Renal cortex interstitium (tissue), 11 donors: ENCODE data around the gene TRERF1. TPM values are rescaled to one million over a fixed set of nuclear protein-coding genes. Genes with fewer than 3 reads are reported as not detected.
"Not testable (repeated sequence)": the region's sequence is repeated elsewhere in the genome, so short reads cannot be mapped to it uniquely, and the experiment has no call there.

Source experiments
- DNase-seq, 11 donors: peaks; one replicate each; pipeline ENCODE4 v3.0.0-alpha.2; 2013; ENCODE audit warnings: low read depth in 9 of 11, low spot score in 4 of 11; ENCODE audit errors: extremely low read depth in 1 of 11
- polyA plus RNA-seq, 3 donors: library from polyadenylated mRNA; unstranded; fragments of 120-200 nt; gene quantifications; one replicate each; pipeline ENCODE4 v1.2.1, GENCODE V29; 2013; ENCODE audit not compliant: insufficient read length in 3 of 3

TRERF1 gene
- polyA plus RNA-seq, 3 donors: 14.9 to 16.4 (median 15.9) TPM

DNA sequence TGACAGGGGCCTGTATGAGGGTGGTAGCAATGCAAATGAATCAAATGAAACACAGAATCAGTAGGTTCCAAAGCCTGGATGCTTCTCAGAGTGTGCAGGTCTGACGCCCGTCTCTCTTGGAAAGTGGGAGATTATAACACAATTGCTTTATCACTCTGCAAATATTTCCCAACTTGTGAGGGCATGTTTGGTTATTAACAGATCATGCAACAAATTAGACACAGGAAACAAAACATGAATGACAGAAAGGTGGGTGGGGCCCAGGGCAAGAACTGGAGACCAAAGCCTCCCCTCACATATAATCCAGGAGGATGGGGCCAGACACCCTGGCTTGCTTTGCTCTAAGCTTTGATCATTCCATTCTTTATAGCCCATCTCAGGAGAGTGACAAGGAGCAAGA is 125.5 kb downstream of the TRERF1 start:
- no peak for DNase-seq

DNA sequence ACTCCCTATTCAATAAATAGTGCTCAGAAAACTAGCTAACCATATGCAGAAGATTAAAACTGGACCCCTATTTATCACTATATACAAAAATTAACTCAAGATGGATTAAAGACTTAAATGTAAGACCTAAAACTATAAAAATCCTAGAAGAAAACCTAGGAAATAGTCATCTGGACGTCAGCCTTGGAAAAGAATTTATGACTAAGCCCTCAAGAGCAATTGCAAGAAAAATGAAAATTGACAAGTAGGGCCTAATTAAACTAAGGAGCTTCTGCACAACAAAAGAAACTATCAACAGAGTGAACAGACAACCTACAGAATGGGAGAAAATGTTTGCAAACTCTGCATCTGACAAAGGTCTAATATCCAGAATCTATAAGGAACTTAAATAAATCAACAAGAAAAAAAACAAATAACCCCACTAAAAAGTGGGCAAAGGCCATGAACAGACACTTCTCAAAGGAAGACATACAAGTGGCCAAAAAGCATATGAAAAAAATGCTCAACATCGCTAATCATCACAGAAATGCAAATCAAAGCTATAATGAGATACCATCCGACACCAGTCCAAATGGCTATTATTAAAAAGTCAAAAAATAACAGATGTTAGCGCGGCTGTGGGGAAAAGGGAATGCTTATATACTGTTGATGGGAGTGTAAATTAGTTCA is 126.9 kb downstream of the TRERF1 start:
- not testable (repeated sequence) for DNase-seq

DNA sequence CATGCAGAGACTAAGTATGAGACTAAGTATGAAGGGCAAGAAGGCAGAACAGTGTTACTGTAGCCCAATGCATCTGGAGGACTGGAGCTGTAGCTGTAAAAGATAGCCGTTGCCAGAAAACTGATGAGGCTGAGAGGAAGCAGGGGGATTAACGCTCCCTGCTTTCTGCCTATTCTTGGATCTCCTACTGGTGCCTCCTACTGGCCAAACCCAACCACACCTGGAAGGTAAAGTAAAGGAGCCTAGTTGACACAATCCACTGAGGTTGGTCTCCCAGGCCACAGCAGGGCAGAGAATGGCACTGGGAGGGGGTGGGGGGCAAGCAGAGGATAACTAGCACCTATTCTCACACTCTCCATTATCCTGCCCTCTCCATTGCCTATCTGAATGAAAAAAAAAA is 129.1 kb downstream of the TRERF1 start:
- no peak for DNase-seq

DNA sequence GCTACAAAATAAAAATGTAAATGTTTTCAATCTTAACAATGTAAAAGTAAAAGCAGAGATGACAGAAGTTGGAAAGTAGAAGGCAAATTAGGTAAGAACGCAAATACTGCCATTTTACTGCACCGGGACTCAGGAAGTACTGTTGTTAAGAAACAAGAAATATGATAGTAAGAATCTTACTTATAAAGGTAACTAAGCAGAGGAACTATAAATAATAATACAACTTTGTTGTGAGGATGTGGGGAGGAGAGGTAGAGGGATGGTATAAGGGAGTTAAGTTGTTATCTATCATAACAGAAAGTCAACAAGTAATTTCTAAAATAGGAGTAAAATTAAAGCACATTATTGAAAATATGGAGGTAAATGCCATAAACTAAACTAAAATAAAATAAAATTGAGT is 129.8 kb downstream of the TRERF1 start:
- DNase-seq: no peak

DNA sequence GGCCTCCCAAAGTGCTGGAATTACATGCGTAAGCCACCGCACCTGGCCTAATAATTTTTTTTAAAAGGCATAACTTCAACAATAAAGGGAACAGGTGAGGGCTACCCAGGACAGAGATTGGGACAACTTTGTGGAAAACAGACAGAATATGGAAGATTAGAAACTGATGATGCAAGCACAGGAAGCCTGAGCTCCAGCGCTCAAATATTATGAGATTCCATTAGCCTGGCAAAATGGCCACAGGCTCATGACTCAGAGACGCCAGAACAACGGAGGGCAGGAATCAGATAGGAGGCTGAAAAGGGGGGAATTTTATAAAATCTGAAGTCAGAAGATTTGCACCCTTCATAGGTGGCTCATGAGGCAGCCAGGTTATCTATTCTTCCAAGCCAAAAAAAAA is 131.0 kb downstream of the TRERF1 start:
- no peak for DNase-seq

DNA sequence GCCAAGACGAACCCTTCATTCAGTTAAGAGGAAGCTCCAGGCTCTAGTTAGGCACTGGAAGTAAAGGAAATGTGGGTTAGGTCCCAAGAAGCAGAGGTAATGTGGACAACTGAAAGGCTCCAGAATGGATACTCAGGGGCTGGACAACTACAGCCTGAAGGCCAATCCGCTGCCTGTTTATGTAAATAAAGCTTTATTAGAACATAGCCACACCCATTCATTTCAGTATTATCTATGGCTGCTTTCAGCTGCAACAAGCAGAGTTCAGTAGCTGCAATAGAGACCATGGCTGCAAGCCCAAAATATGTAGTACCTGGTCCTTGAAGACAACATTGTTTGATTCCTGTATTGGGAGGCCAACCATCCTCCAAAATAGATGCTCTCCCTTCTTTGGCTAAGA is 133.2 kb downstream of the TRERF1 start:
- DNase-seq: no peak

DNA sequence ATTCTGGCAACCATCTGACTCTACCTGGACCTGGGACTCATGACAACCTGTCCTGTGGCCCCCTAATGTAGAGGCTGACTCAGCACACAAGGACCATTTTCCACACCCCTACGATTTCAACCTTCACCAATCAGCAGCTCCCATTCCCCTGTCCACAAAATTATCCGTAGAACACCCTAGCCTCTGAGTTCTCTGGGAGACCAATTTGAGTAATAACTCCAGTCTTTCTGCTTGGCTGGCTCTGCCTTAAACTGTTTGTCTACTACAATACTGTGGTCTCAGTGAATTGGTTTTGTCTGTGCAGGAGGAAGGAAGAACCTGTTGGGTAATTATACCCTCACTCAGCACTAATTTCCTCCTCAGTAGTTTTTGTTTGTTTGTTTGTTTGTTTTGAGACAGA is 134.7 kb downstream of the TRERF1 start:
- DNase-seq: no peak

DNA sequence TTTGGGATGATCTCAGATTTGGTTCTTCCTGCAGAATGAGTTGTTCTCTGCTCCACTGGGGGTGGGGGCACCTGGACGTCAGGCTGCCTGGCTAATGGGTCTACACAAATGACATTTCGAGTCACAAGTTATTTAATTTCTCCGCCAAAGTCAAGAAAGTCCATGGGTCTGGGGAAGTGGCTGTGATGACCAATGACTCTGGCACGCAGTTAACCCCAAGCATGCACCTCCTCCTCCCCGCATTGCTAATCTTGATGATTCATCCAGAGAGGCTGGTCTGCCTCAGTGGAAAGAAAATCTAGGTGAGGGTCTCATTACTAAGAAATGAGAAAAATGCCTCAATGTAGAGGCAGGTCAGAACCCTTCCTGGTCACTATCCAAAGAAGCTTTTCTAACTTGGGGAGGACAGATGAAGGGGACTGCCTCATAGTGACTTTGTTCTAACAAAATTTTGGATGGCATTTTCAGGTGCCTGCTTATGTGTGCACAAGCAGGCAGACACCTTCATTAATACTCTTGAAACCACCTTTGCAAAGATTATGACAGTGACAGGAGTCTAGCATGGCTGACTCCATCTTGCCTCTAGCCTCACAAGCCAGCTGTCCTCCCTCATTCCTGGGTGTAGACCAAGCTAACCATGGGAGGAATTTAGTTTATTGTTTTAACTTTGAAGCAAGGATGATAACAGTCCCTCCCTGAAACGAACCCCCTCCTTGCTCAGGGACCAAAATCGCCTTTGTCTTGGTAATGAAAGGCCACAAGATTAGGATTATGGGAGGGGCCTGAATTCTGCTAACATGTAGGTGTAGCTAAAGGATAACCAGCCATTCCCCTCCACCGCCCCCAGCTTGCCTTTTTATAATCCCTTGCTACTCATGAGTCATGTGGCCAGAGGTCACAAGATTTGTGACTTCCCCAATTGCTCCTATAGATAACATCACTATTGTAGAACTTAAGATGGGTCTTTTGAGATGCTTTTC is 135.4 kb downstream of the TRERF1 start:
- no peak for DNase-seq

DNA sequence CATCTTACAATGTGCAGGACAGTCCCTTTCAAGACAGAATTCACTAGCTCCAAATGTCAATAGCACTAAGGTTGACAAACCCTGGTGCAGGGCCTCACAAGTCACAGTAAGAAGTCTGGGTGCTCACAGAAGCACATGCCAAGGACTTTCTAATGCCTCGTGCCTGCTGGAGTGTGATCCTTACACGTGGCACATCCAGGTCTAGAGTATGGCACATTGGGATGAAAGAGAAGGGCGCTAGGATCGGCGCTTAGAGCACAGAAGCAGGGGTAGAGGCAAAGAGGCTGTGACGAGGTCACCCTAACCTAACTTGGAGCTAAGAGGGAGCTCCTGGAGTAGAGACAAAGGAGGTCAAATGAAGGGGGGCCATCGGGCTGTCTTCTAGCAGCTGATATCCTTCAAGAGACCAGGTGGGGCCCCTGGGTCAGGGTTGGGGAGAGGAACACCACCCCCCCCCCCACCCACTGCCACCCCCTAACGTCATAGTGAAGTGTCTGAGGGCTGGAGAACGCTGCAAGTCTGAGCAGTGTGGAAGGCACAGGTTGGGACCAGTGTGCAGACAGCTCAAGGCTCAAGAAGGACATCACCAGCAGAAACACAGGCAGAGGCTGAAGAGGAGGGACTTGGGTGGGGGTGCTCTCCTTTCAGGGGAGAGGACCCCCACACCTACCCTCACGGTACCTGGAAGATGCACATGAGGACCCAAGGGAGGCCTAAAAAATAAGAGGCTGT is 136.3 kb downstream of the TRERF1 start:
- no peak for DNase-seq

DNA sequence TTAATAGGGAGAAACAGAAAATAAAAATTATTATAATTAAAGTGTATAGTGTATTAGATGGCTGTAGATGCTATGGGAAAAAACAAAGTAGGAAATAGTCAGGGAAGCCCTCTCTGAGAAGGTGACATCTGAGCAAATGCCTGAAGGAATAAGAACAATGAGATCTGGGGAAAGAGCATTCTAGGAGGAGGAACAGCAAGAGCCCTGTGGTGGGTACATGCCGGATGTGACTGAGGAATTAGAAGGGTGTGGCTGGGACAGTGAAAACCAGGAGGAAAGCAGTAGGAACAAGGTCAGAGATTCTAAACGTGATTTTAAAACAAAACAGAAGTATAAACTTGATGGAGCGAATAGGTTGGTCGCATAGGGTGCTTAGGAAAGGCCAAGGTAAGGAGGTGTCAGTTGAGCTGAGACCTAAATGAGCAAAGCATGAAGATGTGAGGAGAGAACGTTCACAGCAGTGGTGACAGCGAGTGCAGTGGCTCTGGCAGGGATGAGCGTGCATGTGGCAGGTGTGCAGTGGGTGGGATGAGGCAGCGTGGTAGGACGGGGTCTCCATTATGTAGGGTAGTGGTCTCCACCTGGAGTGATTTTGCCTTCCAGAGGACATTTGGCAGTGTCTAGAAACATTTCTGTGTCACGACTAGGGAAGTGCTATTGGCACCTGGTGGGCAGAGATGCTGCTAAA is 137.0 kb downstream of the TRERF1 start:
- no peak for DNase-seq

DNA sequence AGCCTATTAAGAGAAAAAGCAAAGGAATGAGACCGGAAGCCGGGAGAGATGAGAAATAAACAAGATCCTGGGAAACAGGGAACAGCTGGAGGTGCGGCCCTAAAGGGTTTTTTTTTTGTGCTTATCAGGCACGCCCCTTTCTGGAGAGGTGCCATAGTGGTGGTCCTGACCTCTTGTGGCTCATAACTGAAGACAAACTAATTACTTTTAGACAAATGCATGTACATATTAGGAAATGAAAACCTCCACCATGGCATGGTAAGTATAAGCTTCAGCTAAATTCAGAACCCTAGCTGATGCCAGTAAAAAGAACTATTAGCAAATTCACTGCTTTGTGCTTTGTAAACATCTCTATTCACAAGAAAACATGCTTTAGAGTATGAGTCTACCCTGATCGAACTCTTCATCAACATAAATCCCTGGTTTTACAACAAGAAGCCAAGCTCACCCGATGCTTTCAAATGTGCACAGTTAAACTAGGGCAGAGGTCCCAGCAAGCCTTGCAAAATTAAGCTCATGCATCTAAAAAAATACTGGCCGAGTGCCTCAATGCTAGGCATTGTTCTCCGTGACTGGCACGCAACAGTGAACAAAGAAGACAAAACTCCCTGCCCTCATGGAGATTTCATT is 137.7 kb downstream of the TRERF1 start:
- peak in 3 of 11 donors; percentile 31 to 45 (median 37) for DNase-seq

DNA sequence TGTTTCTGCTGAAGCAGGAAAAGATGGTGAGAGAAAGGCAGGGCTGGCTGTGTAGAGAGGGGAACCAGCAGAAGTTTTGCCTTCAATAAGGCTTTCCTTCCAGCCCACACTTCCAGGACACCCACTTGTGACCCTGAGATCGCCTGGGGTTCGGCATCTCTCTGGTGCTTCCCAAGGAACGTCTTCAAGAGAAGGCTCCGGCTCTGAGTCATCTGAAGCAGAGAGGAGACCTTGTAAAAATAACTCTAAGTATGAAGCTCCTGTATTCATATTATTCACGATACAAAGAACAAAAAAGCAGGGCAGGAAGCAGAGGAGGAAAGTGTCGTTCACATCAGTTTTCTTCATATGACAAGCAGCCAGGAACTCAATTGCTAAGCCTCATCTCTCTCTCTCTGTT is 138.7 kb downstream of the TRERF1 start:
- DNase-seq: no peak

DNA sequence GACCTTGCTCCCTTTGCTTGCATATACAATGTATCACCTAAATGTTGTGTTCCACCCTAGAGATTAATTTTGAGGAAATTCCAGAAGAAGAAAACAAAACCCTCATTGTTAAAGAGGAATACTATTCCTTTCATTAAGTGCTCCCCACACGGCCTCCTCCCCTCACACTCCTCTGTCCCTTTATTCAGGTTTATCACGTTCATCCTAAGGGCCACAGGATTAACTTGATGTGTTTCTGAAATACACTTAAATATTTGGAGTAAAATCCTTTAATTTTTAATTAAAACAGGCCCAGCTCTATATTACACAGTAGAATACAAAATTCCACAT is 144.6 kb downstream of the TRERF1 start:
- DNase-seq: no peak

DNA sequence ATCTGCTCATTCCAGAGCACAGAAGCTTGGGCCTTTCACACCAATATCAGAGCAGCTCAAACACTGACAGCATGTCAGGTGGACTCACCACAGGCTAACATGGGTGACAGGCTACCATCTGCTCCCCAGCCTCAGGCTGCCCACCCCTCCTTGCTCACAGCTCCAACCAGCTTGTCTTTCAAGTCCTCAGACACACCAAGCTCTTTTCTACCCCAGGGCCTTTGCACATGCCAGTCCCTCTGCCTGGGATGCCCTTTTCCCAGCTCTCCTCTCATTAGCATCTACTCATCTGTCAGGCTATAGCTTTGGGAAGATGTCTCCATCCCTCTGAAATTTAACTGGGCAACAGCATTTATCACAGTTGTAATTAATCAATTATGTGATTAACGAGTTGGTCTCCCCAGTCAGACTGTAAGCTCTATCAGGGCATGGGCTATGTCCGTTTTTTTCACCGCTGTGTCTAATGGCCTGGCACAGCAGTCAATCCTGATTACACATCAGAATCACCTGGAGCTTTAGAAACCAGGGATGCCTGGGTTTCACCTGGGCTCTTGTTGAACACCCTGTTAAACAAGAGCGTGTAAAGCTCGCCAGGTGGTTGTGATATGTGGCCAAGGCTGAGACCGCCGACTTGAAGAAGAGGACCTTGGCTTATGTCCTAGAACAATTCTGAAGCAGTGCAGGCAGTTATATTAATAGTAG is 145.1 kb downstream of the TRERF1 start:
- no peak for DNase-seq

DNA sequence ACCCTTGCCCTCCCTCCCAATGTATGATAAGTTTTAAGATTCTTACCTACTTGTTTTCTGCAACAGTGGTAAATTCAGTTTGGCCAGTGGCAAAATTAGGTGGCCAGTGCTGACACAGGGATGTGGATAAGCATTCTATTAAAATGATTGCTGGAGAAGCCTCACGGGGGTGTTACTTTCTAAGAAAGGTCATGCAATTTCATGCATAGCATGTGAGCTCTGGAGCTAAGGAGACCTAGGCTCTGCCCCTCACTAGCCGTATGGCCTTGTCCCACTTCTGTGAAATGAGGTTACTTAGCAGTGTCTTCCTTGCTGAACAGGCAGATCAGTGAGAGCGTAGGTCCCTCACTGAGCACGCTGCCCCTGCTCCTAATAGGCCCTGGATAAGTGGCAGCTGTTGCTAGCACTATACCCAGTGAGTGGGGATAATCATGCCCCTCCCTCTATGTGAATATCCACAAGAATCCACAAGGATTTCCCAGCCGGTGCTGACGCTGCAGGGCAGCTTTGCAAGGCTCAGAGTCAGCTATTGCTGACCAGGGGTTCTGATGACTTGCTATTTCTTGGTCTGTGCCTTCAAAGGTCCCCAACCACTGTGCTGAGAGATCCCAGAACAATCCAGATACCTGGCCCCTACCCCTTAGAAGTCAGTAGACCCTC is 147.5 kb downstream of the TRERF1 start:
- peak in 1 of 11 donors; percentile 20 for DNase-seq

DNA sequence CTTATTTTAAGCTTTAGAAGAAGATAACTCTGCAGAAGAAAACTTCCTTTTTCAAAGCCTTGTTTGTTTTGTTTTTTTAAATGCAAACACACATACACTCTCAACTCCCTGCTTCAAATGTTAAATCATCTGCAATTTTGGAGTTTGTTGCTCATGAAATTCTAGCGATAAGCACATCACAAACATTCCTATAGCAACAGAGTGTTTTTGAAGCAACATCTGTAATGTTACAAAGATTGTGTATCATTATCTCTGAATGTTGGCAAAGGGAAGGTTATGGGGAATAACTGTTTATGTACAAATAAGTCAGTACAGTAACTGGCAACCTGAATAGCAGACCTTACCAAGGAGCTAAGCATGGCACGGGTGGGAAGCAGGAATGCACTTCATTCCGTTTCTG is 149.3 kb downstream of the TRERF1 start:
- no peak for DNase-seq

DNA sequence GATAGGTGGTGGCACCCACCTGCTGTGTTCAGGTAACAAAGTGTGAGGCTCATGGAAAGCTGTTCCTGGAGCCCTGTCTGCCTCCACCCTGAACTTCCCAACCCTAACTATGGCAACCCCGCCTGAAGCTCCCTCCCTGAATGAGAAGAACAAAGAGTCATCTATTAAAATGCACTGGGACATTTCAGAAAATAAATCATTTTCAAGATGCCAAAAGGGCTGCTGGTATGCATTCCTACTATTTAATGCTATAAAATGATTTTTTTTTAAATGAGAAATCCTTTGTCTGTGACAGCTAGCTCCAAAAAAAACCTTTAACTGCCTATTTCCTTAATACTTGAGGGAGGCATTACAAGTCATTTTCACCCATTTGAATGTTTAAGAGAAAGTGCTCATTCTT is 149.7 kb downstream of the TRERF1 start:
- no peak for DNase-seq

DNA sequence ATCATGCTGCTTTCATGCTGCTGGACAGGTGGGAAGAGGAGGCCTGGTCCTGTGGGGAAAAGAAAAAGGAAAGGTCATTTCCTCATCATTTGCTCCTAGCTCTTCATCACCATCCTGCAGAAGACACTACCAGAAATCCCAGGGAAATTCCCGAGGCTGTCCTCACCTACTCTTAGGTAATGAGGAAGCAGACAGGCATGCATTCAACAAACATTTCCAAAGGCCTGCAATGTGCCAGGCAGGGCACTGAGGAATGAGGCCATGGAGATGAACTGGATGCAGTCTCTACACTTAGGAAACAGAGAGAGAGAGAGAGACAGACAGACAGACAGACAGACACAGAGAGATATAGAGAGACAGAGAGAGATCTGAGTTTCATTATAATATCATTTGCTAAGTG is 151.0 kb downstream of the TRERF1 start:
- DNase-seq: no peak
